IPS-18a (cell line): ENCODE data around the gene FBXO5.
"Not testable (repeated sequence)": the region's sequence is repeated elsewhere in the genome, so short reads cannot be mapped to it uniquely, and the experiment has no call there.

Source experiments
- H3K27ac ChIP-seq: one replicate; pipeline ENCODE4 v1.5.1; 2013; ENCODE audit warnings: low read length
- H3K27me3 ChIP-seq: one replicate; pipeline ENCODE4 v1.6.1; 2013; ENCODE audit warnings: mild to moderate bottlenecking, low read length; ENCODE audit not compliant: control insufficient read depth, insufficient read depth
- H3K36me3 ChIP-seq: one replicate; pipeline ENCODE4 v1.6.1; 2013; ENCODE audit warnings: low read depth, low read length; ENCODE audit not compliant: control insufficient read depth
- H3K4me1 ChIP-seq: one replicate; pipeline ENCODE4 v1.6.1; 2013; ENCODE audit warnings: low read depth, low read length; ENCODE audit not compliant: control insufficient read depth
- H3K4me3 ChIP-seq: one replicate; pipeline ENCODE4 v1.5.1; 2013; ENCODE audit warnings: low read length
- H3K9ac ChIP-seq: one replicate; pipeline ENCODE4 v1.6.1; 2013; ENCODE audit warnings: mild to moderate bottlenecking, low read length, moderate library complexity
- H3K9me3 ChIP-seq: one replicate; pipeline ENCODE4 v1.6.1; 2013; ENCODE audit warnings: low read depth, low read length; ENCODE audit not compliant: control insufficient read depth

Gene FBXO5

GRCh38 chr6:152973916-152974315 lies 8.9 kb downstream of the FBXO5 start:
- Histone ChIP-seq H3K36me3 (peaks cover 85% of the 10 kb centered on the region), H3K27ac (no peak overlapping the region), H3K27me3 (no peaks in the 10 kb centered on the region), H3K9me3 (no peaks in the 10 kb centered on the region), H3K4me1 (peaks cover 9% of the 10 kb centered on the region), H3K9ac (no peak overlapping the region), H3K4me3 (no peak overlapping the region)

- no peak overlapping the region for H3K9ac ChIP-seq
- no peaks in the 10 kb centered on the region for H3K27me3 ChIP-seq
- H3K4me3 ChIP-seq = no peak overlapping the region
- no peaks in the 10 kb centered on the region for H3K4me1 ChIP-seq
- peaks cover 52% of the 10 kb centered on the region for H3K36me3 ChIP-seq
- no peaks in the 10 kb centered on the region for H3K9me3 ChIP-seq
- H3K27ac ChIP-seq = no peak overlapping the region
Observed at GRCh38 chr6:152969688-152970418, 13.0 kb downstream of the FBXO5 start.

DNA sequence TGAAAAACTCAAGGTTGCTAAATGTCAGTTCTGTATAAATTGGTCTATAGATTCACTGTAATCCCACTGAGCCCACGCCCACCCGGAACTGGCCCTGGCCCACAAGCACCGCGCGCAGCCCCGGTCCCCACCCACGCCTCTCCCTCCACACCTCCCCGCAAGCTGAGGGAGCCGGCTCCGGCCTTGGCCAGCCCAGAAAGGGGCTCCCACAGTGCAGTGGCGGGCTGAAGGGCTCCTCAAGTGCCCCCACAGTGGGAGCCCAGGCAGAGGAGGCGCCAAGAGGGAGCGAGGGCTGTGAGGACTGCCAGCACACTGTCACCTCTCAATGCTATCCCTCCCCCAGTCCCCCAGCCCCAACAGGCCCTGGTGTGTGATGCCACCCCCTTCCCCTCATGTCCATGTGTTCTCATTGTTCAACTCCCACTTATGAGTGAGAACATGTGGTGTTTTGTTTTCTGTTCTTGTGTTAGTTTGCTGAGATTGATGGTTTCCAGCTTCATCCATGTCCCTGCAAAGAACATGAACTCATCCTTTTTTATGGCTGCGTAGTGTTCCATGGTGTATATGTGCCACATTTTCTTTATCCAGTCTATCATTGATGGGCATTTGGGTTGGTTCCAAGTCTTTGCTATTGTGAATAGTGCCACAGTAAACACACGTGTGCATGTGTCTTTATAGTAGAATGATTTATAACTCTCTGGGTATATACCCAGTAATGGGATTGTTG lies 16.5 kb downstream of the FBXO5 start:
- peaks cover 17% of the 10 kb centered on the region for H3K36me3 ChIP-seq
- not testable (repeated sequence) for H3K9me3 ChIP-seq, H3K4me3 ChIP-seq, H3K27ac ChIP-seq, H3K27me3 ChIP-seq, H3K4me1 ChIP-seq, H3K9ac ChIP-seq

DNA sequence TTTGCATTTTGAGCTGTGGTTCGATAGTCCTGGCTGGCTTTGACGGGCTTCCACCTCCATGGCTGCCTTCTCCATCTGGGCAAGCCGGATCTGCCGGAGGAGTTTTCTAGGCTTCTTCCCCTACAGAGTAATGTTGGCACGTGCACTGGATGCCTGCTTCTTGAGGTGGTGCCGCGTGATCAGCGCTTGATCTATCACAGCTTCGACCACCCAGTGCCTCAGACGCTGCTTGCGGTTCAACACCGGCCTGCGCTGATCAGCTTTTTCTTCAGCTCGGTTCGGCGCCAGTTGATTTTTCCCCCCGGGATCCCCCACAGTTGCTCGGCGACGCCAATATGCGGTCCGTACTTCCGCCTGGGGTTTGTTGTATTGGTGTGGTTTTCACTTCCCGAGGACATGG lies 23.5 kb downstream of the FBXO5 start:
- H3K9ac ChIP-seq = no peak overlapping the region
- no peaks in the 10 kb centered on the region for H3K4me1 ChIP-seq
- H3K27me3 ChIP-seq = no peaks in the 10 kb centered on the region
- H3K4me3 ChIP-seq = no peak overlapping the region
- no peaks in the 10 kb centered on the region for H3K9me3 ChIP-seq
- no peaks in the 10 kb centered on the region for H3K36me3 ChIP-seq
- no peak overlapping the region for H3K27ac ChIP-seq

DNA sequence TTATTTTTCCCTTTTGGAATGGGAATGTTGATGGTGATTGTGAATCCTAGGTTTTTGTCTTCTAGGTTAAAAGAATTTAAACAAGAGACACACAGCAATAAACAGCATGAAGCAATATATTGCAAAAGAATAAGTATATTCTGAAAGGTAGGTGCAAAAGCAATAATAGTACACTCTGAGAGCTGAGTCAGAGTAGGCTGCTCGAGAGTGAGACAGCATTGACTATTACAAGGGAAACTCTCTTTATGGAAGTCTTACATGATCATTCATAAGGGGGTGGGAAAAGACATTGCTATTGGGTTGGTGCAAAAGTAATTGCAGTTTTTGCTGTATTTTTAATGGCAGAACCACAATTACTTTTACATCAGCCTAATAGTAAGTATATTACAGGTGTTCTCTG lies 25.0 kb downstream of the FBXO5 start:
- no peak overlapping the region for H3K27ac ChIP-seq
- peaks cover 3% of the 10 kb centered on the region for H3K4me1 ChIP-seq
- H3K36me3 ChIP-seq = no peaks in the 10 kb centered on the region
- no peaks in the 10 kb centered on the region for H3K27me3 ChIP-seq
- no peaks in the 10 kb centered on the region for H3K9me3 ChIP-seq
- no peak overlapping the region for H3K9ac ChIP-seq
- H3K4me3 ChIP-seq = no peak overlapping the region

DNA sequence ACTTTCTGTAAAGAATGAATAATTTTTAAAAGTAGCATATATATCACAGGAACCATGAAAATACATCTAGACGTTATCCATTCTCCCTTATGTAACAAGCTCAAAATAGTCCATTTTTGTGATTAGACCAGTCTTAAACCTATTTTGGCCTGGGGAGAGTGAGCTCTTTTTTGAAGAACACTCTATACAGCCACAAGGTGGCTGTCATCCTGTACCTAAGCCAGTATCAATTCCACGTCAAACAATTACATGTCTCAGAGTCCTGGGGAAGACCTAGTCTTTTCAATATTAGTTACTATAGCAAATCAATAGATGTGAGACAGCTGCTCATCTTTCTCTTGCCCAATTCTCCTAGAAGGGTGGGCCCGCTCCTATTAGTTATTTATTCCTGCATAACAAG lies 28.4 kb downstream of the FBXO5 start:
- H3K4me3 ChIP-seq = no peak overlapping the region
- H3K9ac ChIP-seq = no peak overlapping the region
- H3K27me3 ChIP-seq = no peaks in the 10 kb centered on the region
- no peak overlapping the region for H3K27ac ChIP-seq
- H3K4me1 ChIP-seq = peaks cover 13% of the 10 kb centered on the region
- H3K9me3 ChIP-seq = no peaks in the 10 kb centered on the region
- H3K36me3 ChIP-seq = no peaks in the 10 kb centered on the region

- H3K9ac ChIP-seq = no peak overlapping the region
- no peak overlapping the region for H3K4me3 ChIP-seq
- no peaks in the 10 kb centered on the region for H3K9me3 ChIP-seq
- H3K27ac ChIP-seq = no peak overlapping the region
- no peaks in the 10 kb centered on the region for H3K36me3 ChIP-seq
- H3K27me3 ChIP-seq = no peaks in the 10 kb centered on the region
- peaks cover 13% of the 10 kb centered on the region for H3K4me1 ChIP-seq
Observed at GRCh38 chr6:152952866-152953509, 29.9 kb downstream of the FBXO5 start.

- no peaks in the 10 kb centered on the region for H3K36me3 ChIP-seq
- H3K9ac ChIP-seq = no peak overlapping the region
- no peaks in the 10 kb centered on the region for H3K9me3 ChIP-seq
- H3K27ac ChIP-seq = no peak overlapping the region
- no peak overlapping the region for H3K4me3 ChIP-seq
- peaks cover 17% of the 10 kb centered on the region for H3K4me1 ChIP-seq
- H3K27me3 ChIP-seq = no peaks in the 10 kb centered on the region
Observed at GRCh38 chr6:152952045-152952444, 30.8 kb downstream of the FBXO5 start.

DNA sequence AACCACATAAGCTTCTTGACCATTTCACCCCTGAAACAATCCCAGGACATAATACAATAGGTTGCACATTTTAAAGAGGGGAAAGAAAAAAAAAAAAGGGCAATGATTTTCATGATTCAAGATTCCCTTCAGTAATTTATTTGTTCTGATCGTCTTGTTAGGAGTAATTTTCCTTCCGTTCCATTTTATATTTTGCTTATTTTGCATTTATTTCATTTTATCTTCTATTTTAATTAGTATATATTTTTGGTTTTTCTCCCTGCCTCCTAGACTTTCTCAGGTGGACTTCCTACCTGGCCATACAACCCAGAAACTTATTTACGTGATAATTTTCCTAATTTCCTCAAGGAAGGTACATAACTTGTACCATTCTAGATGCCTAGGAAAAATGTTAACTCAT lies 32.6 kb downstream of the FBXO5 start:
- Histone ChIP-seq H3K9me3 (no peaks in the 10 kb centered on the region), H3K36me3 (no peaks in the 10 kb centered on the region), H3K4me3 (no peak overlapping the region), H3K27me3 (no peaks in the 10 kb centered on the region), H3K27ac (no peak overlapping the region), H3K4me1 (peaks cover 22% of the 10 kb centered on the region), H3K9ac (no peak overlapping the region)

DNA sequence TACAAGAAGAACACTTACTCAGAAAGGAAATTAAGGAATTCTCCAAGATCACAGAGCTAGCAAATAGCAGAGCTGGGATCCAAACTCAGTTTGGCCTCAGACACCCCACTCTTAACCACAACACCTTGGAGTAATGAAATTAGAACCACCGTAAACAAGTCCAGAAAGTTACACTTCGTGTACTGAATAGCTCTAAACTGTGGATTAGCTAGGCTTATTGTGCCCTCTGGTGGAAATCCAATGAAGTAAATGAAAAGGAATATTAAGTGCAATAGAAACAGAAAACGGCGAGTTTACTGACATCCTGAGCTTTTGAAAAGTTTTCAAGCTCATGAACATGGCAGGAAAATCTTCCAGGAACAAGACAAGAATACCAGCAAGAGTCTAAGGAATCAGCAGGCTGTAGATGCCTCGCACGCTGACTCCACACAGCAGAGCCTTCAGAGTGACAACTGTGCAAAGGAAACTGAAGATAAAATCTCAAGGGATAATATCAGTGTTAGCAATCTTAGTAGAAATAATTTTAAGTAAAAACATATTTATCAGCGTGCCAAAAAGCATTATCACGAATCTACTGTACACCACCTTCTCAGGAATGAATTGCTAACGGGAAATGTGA lies 34.6 kb downstream of the FBXO5 start:
- Histone ChIP-seq H3K27ac (no peak overlapping the region), H3K27me3 (no peaks in the 10 kb centered on the region), H3K9me3 (no peaks in the 10 kb centered on the region), H3K4me1 (peaks cover 22% of the 10 kb centered on the region), H3K36me3 (no peaks in the 10 kb centered on the region), H3K9ac (no peak overlapping the region), H3K4me3 (no peak overlapping the region)

DNA sequence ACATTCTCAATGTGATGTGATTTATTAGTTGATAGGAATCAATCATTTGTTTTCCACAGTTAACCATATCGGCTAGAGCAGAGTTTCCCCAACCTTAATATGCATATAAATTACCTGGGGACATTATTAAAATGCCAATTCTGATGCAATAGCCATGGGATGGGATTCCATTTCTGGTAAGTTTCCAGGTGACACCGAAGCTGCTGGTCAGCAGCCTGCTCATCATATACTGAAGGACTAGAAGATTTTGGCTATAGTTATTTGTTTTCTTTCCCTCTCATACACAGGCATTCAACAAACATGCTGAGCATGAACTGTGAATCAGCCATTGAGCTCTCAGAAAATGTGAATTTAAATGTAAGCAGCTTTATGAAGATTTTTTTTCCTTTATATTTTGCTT lies 35.8 kb downstream of the FBXO5 start:
- Histone ChIP-seq H3K36me3 (no peaks in the 10 kb centered on the region), H3K9ac (no peak overlapping the region), H3K4me3 (no peak overlapping the region), H3K27ac (no peak overlapping the region), H3K27me3 (no peaks in the 10 kb centered on the region), H3K4me1 (peaks cover 13% of the 10 kb centered on the region), H3K9me3 (no peaks in the 10 kb centered on the region)
